SK-N-MC (cell line): ENCODE measurements around the gene SHISA8.

Experiments
- EZH2 ChIP-seq: fragments of 200-600 bp; sonication (generic); IDR thresholded peaks from one replicate; pipeline ENCODE4 v1.6.1; 2017; ENCODE audit warnings: antibody characterized with exemption
- POLR2AphosphoS5 ChIP-seq: IDR thresholded peaks from 2 replicates; pipeline ENCODE4 v1.6.1; 2012; ENCODE audit warnings: mild to moderate bottlenecking, low read depth, low read length, borderline replicate concordance

- TF ChIP-seq POLR2AphosphoS5 (no peak), EZH2 (no peak)
Measured at GRCh38 chr22:41910050-41911000, 4.5 kb downstream of the SHISA8 start.
